ENCODE results near the gene SLFN11.
"Not testable (repeated sequence)": the region's sequence is repeated elsewhere in the genome, so short reads cannot be mapped to it uniquely, and the experiment has no call there.

SLFN11 gene

GRCh38 chr17:35352284-35352683, 21.1 kb downstream of the SLFN11 start:
- no peak for FAIRE-seq

GRCh38 chr17:35350493-35350892, 22.9 kb downstream of the SLFN11 start:
- FAIRE-seq, result no peak
- no peak for DNase-seq (ENCODE audit: low spot score)

More at GRCh38 chr17:35352284-35352683, 21.1 kb downstream of the SLFN11 start:
- DNase-seq (ENCODE audit: low spot score), result no peak

GRCh38 chr17:35345926-35346771, 27.3 kb downstream of the SLFN11 start:
- peak; percentile 33 for DNase-seq (ENCODE audit: low spot score)
- peak; percentile 42 for FAIRE-seq

DNA sequence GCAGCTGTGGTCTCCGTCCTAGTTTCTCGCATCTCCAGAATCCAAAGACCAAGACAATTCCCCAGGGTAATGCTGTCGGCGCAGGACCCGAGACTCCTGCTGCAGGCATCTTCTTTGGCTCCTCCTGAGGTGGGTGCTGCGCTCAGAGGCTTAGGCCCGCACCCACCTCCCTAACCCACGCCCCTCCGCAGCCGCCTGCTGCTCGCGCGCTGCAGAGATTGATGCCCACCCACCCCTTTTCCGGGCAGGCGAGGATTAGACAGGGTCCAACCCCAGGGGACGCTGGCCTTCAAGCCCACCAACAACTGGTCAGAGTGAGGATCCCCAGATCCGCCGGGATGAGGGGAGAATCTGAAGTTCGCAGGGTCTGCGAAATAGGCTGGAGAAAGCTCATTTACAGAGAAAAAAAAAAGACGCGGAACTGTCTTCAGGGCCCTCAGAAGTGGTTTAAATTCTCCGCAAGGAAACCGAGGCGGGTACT, 27.9 kb downstream of the SLFN11 start:
- FAIRE-seq (no peak), DNase-seq (ENCODE audit: low spot score) (no peak)

- FAIRE-seq, result no peak
- DNase-seq (ENCODE audit: low spot score), result no peak
Observed at GRCh38 chr17:35344262-35344661, 29.2 kb downstream of the SLFN11 start.

DNA sequence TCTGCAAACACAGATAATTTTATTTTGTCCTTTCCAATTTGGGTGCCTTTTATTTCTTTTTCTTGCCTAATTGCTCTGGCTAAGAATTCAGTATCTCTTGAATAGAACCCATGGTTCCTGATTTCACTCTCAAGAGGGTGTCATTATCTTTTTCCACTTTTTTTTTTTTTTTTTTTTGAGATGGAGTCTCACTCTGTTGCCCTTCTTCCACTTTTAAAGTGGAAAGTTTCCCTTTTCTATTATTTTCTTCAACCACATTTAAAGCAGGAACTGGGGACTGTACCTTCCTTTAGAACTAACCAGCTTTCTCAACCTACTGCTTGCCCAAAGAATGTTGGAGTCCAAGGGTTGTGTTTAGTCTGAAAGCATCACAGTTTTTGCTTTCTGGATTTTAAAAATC, 31.1 kb downstream of the SLFN11 start:
- FAIRE-seq (no peak), DNase-seq (ENCODE audit: low spot score) (no peak)

- FAIRE-seq (no peak), DNase-seq (ENCODE audit: low spot score) (no peak)
Observed at GRCh38 chr17:35341411-35341992, 31.9 kb downstream of the SLFN11 start.

DNA sequence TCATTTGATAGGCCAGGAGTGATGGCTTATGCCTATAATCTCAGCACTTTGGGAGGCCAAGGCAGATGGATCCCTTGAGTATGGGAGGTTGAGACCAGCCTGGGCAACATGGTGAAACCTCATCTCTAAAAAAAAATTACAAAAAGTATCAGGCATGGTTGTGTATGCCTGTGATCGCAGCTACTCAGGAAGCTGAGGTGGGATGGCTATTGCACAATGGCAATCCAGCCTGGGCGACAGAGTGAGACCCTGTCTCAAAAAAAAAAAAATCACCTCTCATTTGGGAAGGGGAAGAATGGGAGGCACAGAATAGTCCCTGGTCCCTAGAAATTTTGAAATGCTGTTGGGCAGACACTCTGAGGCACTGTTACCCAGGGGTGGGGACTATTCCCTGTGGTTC, 35.2 kb downstream of the SLFN11 start:
- FAIRE-seq, result no peak

DNA sequence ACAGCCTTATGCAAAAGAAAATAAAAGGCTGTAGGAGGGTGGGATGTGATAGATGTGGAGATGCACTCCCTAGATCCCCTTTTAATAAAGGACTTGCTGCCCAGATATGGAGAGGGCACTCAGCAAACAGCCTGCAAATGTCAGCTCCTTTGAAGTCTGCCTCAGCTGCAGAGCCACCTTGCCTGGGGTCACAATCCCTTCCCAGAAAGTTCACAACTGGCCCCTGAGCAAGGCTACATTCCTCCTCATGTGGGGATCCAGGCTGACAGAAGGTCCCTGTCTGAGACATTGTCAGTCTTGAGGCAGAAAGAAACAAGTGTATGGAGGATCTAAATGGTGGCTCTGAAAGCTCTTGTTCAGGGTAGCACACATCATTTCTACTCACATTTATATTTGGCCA, 36.1 kb downstream of the SLFN11 start:
- DNase-seq (ENCODE audit: low spot score) (no peak), FAIRE-seq (no peak)

More for the DNA sequence above, 35.2 kb downstream of the SLFN11 start:
- no peak for DNase-seq (ENCODE audit: low spot score)

- FAIRE-seq; DNase-seq (ENCODE audit: low spot score): not testable (repeated sequence)
Observed at GRCh38 chr17:35333578-35333977, 39.8 kb downstream of the SLFN11 start.

DNA sequence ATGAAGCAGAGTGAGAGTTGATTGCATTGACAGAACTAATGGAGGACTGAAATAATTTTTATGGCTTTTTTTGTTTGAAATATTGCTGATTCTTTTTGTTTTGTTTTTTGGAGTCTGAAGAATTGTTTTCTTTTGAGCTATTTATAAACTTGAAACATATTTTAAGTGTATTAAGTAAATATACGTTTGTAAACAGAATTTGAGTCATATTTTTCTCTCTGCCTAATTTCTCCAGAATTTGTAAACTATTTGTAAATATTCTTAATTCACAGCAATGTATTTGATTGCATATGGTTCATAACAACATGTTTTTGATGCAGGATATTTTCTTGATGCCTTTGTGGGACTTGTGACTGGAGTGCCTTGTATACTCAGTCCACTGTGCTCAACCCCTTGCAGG, 50.7 kb downstream of the SLFN11 start:
- DNase-seq (ENCODE audit: low spot score), result no peak
- FAIRE-seq, result no peak

DNA sequence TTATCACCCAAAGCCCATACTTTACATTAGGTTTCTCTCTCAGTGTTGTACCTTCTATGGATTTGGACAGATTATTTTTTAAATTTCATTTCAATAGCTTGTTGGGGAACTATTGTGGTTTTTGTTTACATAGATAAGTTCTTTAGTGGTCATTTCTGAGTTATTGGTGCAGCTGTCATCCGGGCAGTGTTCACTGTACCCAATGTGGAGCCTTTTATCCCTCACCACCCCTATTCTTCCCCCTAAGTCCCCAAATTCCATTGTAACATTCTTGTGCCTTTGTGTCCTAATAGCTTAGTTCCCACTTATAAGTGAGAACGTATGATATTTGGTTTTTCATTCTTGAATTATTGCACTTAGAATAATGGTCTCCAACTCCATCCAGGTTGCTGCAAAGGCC, 57.5 kb downstream of the SLFN11 start:
- no peak for FAIRE-seq
- no peak for DNase-seq (ENCODE audit: low spot score)

- no peak for FAIRE-seq
- peak; percentile 61 for DNase-seq (ENCODE audit: low spot score)
Observed at GRCh38 chr17:35315283-35315682, 58.1 kb downstream of the SLFN11 start.

DNA sequence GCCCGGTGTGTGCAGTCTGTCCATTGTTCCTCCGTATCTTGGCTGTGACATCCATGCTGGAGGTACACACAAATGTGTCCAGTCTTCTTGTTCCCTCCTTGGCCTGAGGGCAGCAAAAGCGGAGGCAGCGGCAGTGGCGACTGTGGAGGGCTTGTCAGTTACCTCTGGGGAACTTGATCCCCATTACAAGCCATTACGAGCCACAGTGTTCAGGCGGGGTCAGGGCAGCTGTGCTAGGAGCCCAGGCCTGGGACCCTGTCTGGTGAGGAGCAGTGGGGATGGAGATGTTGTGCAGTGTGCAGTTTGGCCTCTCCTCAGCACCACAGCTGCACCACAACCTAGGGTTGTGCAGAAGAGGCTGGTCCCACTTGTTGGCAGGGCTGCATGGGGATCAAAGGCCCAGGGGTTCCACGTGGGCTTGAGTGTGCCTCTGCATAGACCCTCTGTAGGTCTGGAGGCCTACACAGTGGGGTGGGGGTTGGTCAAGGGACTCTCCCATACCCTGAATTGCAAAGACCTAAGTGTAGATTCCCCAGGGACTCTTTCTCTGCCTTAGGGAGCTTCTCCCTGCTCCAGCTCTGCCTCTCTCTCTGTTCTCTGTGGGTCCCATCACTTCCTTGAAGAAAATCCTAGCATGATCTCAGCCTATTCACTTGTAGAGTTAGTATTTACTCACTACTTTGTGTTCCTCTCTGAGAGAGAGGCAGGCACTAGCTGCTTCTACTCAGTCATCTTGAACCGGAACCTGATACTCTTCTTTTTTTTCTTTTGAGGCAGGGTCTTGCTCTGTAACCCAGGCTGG, 58.8 kb downstream of the SLFN11 start:
- DNase-seq (ENCODE audit: low spot score) (peak; percentile 6), FAIRE-seq (no peak)

DNA sequence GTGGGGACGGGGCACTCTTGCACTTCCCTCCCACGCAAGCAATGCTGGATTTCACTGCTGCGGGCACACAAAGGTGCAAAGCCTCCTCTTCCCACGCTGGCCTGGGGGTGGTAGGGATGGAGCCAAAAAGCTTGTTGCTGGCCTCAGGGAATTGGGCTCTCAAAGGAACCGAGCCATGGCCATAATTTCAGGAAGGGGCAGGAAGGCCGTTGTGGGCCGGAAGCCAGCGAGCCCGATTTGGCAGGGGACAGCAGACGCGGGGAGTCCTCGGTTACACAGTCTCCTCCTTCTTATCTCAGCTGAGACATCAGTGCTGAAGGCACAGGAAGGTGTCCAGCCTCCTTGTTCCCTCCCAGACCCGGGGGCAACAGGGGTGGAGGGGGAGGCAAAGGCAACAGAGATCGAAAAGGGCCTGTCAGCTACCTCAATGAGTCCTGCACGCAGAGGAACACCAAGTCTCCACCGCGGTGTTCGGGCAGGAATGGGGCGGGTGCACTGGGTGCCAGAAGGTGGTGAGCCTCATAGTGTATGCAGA, 59.5 kb downstream of the SLFN11 start:
- no peak for DNase-seq (ENCODE audit: low spot score)
- no peak for FAIRE-seq

DNA sequence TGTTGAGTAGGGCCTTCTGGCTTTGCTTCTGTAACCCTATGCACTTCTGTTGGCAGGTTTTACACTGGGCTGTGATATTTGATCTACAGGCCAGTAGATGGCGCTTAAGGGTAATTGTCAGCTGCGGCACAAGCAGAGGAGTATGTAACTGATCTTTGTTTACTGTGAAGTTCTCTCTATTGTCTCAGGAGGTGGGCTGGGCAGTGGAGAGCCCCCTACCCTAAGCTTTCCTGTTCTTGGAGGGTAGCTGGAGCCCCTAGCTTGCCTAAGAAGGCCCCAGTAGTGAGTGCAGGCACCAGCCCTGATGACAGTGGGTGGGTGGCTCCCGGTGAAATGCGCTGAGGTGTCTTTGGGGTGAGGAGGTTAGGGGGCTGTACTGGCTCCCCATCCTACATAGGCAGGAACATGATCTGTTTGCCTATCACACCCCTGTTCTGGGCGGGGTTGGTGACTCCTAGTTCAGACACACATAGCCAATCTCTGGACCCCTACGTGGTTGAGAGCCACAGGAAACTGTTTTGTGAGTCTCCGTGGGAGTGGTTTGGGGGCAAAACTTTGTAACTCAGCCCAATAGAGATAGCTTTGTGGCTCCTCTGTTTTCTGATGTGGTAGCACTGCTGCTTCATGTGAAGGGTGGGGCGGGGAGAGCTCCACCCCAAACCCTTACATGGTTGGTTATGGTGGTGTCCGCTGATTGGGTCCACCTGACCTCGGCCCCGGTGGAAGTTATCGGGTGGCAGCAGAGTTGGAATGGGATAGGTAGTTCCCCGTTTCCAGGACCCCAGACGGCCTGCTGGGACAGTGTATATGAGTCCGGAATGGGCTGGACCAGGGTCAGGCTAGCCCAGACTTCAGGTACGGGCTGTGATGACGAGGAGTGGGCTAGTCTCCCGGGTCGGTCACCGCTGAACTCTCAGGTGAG, 60.4 kb downstream of the SLFN11 start:
- peak; percentile 44 for FAIRE-seq
- peak; percentile 60 for DNase-seq (ENCODE audit: low spot score)

DNA sequence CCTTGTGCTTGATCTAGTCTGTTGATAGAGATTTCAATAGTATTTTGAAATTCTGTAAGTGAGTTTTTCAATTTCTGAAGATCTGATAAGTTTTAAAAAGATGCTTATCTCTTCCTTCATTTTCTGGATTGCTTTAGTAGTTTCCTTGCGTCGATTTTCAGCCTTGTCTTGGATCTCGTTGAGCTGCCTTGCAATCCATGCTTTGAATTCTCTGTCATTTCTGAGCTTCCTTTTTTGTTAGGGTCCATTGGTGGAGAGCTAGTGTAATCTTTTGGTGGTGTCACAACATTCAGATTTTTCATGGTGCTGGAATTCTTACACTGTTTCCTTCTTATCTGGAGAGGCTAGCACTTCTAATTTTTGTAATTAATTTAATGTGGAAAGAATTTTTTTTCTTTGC, 61.1 kb downstream of the SLFN11 start:
- FAIRE-seq, result no peak

DNA sequence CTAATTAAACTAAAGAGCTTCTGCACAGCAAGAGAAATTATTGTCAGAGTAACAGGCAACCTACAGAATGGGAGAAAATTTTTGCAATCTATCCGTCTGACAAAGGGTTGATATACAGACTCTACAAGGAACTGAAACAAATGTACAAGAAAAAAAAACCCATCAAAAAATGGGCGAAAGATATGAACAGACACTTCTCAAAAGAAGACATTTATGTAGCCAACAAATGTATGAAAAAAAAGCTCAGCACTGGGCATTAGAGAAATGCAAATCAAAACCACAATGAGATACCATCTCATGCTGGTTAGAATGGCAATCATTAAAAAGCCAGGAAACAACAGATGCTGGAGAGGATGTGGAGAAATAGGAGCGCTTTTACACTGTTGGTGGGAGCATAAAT, 64.1 kb downstream of the SLFN11 start:
- FAIRE-seq; DNase-seq (ENCODE audit: low spot score): not testable (repeated sequence)

More for the DNA sequence above, 61.1 kb downstream of the SLFN11 start:
- no peak for DNase-seq (ENCODE audit: low spot score)

Measured in urothelium cell line (cell line).